Muscle layer of colon (tissue), 2 donors: ENCODE results near the gene MYBPH.

ENCODE experiments used
- H3K27ac ChIP-seq: one replicate; pipeline ENCODE4 v1.7.0; 2013; ENCODE audit warnings: low read depth, mild to moderate bottlenecking, low read length, moderate library complexity
- H3K27me3 ChIP-seq, 2 donors: one replicate each; pipeline ENCODE4 v1.7.0; 2013; ENCODE audit warnings: low read length in 2 of 2, mild to moderate bottlenecking in 2 of 2; ENCODE audit not compliant: insufficient read depth in 2 of 2, control insufficient read depth in 1 of 2
- H3K36me3 ChIP-seq: one replicate; pipeline ENCODE4 v1.7.0; 2013; ENCODE audit warnings: mild to moderate bottlenecking, low read length; ENCODE audit not compliant: insufficient read depth
- H3K4me1 ChIP-seq: one replicate; pipeline ENCODE4 v1.7.0; 2013; ENCODE audit warnings: mild to moderate bottlenecking, low read length; ENCODE audit not compliant: insufficient read depth
- H3K4me3 ChIP-seq, 2 donors: one replicate each; pipeline ENCODE4 v1.7.0; 2013; ENCODE audit warnings: low read length in 2 of 2, low read depth in 1 of 2, mild to moderate bottlenecking in 1 of 2, moderate library complexity in 1 of 2
- H3K9ac ChIP-seq: one replicate; pipeline ENCODE4 v1.7.0; 2013; ENCODE audit warnings: low read length
- H3K9me3 ChIP-seq: one replicate; pipeline ENCODE4 v1.7.0; 2013; ENCODE audit warnings: mild to moderate bottlenecking, low read length
- donor health status: abdominal sarcoma.
- donor health status: Adenocarcinoma of cecum.

MYBPH gene

DNA sequence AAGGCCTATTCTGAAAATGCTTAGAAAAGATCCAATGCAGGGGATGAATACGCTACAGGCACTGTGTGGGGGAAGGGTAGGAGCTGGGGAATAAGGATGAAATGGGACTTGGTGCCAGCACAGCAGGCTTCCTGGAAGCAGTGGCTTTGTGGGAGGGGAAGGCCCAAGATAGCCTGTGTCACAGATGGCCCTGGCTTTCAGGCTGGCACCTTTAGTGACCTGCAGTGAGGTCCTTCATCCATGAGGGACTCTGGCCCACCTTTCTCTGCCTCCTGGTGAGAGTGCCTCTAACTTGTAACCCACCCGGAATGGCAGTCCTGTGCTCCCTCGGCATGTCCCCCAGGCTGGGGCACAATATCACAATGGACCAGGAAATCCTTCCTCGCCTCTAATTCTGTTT lies 10.0 kb upstream of the MYBPH start:
- H3K36me3 ChIP-seq, result no peaks in the 10 kb centered on the region
- peaks cover 6% of the 10 kb centered on the region for H3K4me1 ChIP-seq
- no peak overlapping the region for H3K9ac ChIP-seq
- no peak overlapping the region for H3K27ac ChIP-seq
- H3K9me3 ChIP-seq, result no peaks in the 10 kb centered on the region
- H3K4me3 ChIP-seq, result no peak overlapping the region
- no peaks in the 10 kb centered on the region for H3K27me3 ChIP-seq

- Histone ChIP-seq H3K27ac (no peak overlapping the region), H3K36me3 (no peaks in the 10 kb centered on the region), H3K27me3 (no peaks in the 10 kb centered on the region), H3K4me1 (peaks cover 6% of the 10 kb centered on the region), H3K9ac (no peak overlapping the region), H3K9me3 (no peaks in the 10 kb centered on the region), H3K4me3 (no peak overlapping the region)
Measured at GRCh38 chr1:203185061-203185461, 9.4 kb upstream of the MYBPH start.

- H3K4me3 ChIP-seq, result no peak overlapping the region
- no peaks in the 10 kb centered on the region for H3K36me3 ChIP-seq
- H3K4me1 ChIP-seq, result peaks cover 6% of the 10 kb centered on the region
- no peak overlapping the region for H3K9ac ChIP-seq
- no peaks in the 10 kb centered on the region for H3K27me3 ChIP-seq
- no peaks in the 10 kb centered on the region for H3K9me3 ChIP-seq
- H3K27ac ChIP-seq, result no peak overlapping the region
Measured at GRCh38 chr1:203184467-203184866, 8.8 kb upstream of the MYBPH start.

- Histone ChIP-seq H3K9me3 (no peaks in the 10 kb centered on the region), H3K9ac (no peak overlapping the region), H3K27me3 (no peaks in the 10 kb centered on the region), H3K27ac (no peak overlapping the region), H3K4me1 (peaks cover 6% of the 10 kb centered on the region), H3K36me3 (no peaks in the 10 kb centered on the region), H3K4me3 (no peak overlapping the region)
Measured at GRCh38 chr1:203183828-203184227, 8.2 kb upstream of the MYBPH start.

- no peak overlapping the region for H3K27ac ChIP-seq
- no peaks in the 10 kb centered on the region for H3K27me3 ChIP-seq
- no peaks in the 10 kb centered on the region for H3K36me3 ChIP-seq
- H3K4me3 ChIP-seq, result no peak overlapping the region
- H3K4me1 ChIP-seq, result peaks cover 6% of the 10 kb centered on the region
- no peaks in the 10 kb centered on the region for H3K9me3 ChIP-seq
- no peak overlapping the region for H3K9ac ChIP-seq
Measured at GRCh38 chr1:203182387-203182953, 6.8 kb upstream of the MYBPH start.

- no peak overlapping the region for H3K4me3 ChIP-seq
Measured at GRCh38 chr1:203181586-203182386, 6.2 kb upstream of the MYBPH start.

GRCh38 chr1:203180611-203181330 lies 5.1 kb upstream of the MYBPH start:
- Histone ChIP-seq H3K9ac (no peak overlapping the region), H3K36me3 (no peaks in the 10 kb centered on the region), H3K27me3 (no peaks in the 10 kb centered on the region), H3K4me3 (no peak overlapping the region), H3K4me1 (no peaks in the 10 kb centered on the region), H3K9me3 (no peaks in the 10 kb centered on the region), H3K27ac (no peak overlapping the region)

More at GRCh38 chr1:203181586-203182386, 6.2 kb upstream of the MYBPH start:
- Histone ChIP-seq H3K27ac (no peak overlapping the region), H3K27me3 (no peaks in the 10 kb centered on the region), H3K4me1 (peaks cover 3% of the 10 kb centered on the region), H3K9me3 (no peaks in the 10 kb centered on the region), H3K9ac (no peak overlapping the region), H3K36me3 (no peaks in the 10 kb centered on the region)

DNA sequence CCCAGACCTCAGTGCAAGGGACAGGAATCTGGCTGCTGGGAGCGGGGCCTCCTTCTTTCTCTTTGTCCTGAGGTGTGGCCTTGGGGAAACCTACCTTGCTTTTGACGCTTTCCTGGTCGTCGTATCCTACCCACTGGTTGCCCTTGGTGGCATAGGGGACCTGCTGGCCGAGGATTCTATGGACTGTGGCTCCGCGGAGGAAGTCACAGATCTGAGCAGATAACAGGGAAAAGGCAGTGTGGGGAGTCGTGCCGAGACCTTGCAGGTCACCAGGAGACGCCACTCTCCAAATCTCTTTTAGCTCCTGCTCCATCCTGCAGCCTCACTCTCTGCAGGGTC lies 4.0 kb upstream of the MYBPH start:
- no peak overlapping the region for H3K9ac ChIP-seq
- H3K4me3 ChIP-seq, result no peak overlapping the region
- H3K4me1 ChIP-seq, result no peaks in the 10 kb centered on the region
- H3K27ac ChIP-seq, result no peak overlapping the region
- H3K36me3 ChIP-seq, result no peaks in the 10 kb centered on the region
- H3K9me3 ChIP-seq, result no peaks in the 10 kb centered on the region
- no peaks in the 10 kb centered on the region for H3K27me3 ChIP-seq

- Histone ChIP-seq H3K27ac (no peak overlapping the region), H3K4me1 (no peaks in the 10 kb centered on the region), H3K4me3 (no peak overlapping the region), H3K27me3 (no peaks in the 10 kb centered on the region), H3K9ac (no peak overlapping the region), H3K9me3 (no peaks in the 10 kb centered on the region), H3K36me3 (no peaks in the 10 kb centered on the region)
Measured at GRCh38 chr1:203178821-203179666, 3.4 kb upstream of the MYBPH start.

- Histone ChIP-seq H3K36me3 (no peaks in the 10 kb centered on the region), H3K4me3 (no peak overlapping the region), H3K4me1 (no peaks in the 10 kb centered on the region), H3K9me3 (no peaks in the 10 kb centered on the region), H3K27me3 (no peaks in the 10 kb centered on the region), H3K9ac (no peak overlapping the region), H3K27ac (no peak overlapping the region)
Measured at GRCh38 chr1:203178083-203178482, 2.5 kb upstream of the MYBPH start.

- Histone ChIP-seq H3K4me1 (no peaks in the 10 kb centered on the region), H3K27ac (no peak overlapping the region), H3K36me3 (no peaks in the 10 kb centered on the region)
Measured at GRCh38 chr1:203177470-203178039, 1.9 kb upstream of the MYBPH start.

More at GRCh38 chr1:203177470-203178039, 1.9 kb upstream of the MYBPH start:
- no peaks in the 10 kb centered on the region for H3K9me3 ChIP-seq
- H3K4me3 ChIP-seq, result no peak overlapping the region
- no peak overlapping the region for H3K9ac ChIP-seq
- H3K27me3 ChIP-seq, result no peaks in the 10 kb centered on the region
